GM12878 (cell line): ENCODE data around the gene ASGR1.

Experiments used
- CTCF ChIP-seq, 3 experiments: IDR thresholded peaks in 2 of 3; conservative IDR thresholded peaks in 1 of 3; 2 replicates each; pipeline ENCODE4 v1.5.1; 2011; ENCODE audit warnings: low read depth in 3 of 3, low read length in 3 of 3, mild to moderate bottlenecking in 3 of 3, control low read depth in 2 of 3, moderate library complexity in 2 of 3, inconsistent platforms in 1 of 3, mixed read lengths in 1 of 3; ENCODE audit not compliant: control insufficient read depth in 2 of 3, insufficient read depth in 1 of 3; ENCODE audit errors: extremely low read depth in 1 of 3
- DPF2 ChIP-seq: fragments of 450-650 bp; IDR thresholded peaks from 2 replicates; pipeline ENCODE4 v1.6.1; 2017; ENCODE audit warnings: mild to moderate bottlenecking
- HDAC2 ChIP-seq: fragments of 200-600 bp; sonication (generic); IDR thresholded peaks from 2 replicates; pipeline ENCODE4 v1.6.1; 2017
- HDAC6 ChIP-seq: fragments of 200-600 bp; sonication (generic); IDR thresholded peaks from one replicate; pipeline ENCODE4 v1.8.0; 2017; ENCODE audit warnings: antibody characterized with exemption; ENCODE audit not compliant: unreplicated experiment
- MEF2A ChIP-seq: IDR thresholded peaks from 2 replicates; pipeline ENCODE4 v1.6.1; 2011; ENCODE audit warnings: low read depth, mild to moderate bottlenecking, low read length, moderate library complexity; ENCODE audit not compliant: insufficient read depth
- POLR2A ChIP-seq: IDR thresholded peaks from 2 replicates; pipeline ENCODE4 v1.6.1; 2011; ENCODE audit warnings: low read depth, mild to moderate bottlenecking, low read length
- RELA ChIP-seq: fragments of 450-650 bp; IDR thresholded peaks from 2 replicates; pipeline ENCODE4 v1.8.0; 2014; ENCODE audit warnings: borderline replicate concordance; ENCODE audit not compliant: partially characterized antibody
- SP1 ChIP-seq: IDR thresholded peaks from one replicate; pipeline ENCODE4 v1.6.1; 2011; ENCODE audit warnings: low read depth, low read length
- SREBF2 ChIP-seq: IDR thresholded peaks from 2 replicates; pipeline ENCODE4 v1.6.1; 2012; ENCODE audit warnings: mild to moderate bottlenecking, low read length
- TF ChIP-seq, protein P1 (sequence below): IDR thresholded peaks from 2 replicates; pipeline ENCODE4 v1.6.1; 2011; ENCODE audit warnings: low read depth, low read length, improper control_type of control experiment, borderline replicate concordance
- TF ChIP-seq, protein P2 (sequence below): fragments of 450-650 bp; IDR thresholded peaks from 2 replicates; pipeline ENCODE4 v1.6.1; 2016; ENCODE audit warnings: mild to moderate bottlenecking, moderate library complexity, borderline replicate concordance
- TF ChIP-seq, protein P3 (sequence below): IDR thresholded peaks from 2 replicates; pipeline ENCODE4 v1.6.1; 2012; ENCODE audit warnings: mild to moderate bottlenecking, low read depth, low read length

DNA sequence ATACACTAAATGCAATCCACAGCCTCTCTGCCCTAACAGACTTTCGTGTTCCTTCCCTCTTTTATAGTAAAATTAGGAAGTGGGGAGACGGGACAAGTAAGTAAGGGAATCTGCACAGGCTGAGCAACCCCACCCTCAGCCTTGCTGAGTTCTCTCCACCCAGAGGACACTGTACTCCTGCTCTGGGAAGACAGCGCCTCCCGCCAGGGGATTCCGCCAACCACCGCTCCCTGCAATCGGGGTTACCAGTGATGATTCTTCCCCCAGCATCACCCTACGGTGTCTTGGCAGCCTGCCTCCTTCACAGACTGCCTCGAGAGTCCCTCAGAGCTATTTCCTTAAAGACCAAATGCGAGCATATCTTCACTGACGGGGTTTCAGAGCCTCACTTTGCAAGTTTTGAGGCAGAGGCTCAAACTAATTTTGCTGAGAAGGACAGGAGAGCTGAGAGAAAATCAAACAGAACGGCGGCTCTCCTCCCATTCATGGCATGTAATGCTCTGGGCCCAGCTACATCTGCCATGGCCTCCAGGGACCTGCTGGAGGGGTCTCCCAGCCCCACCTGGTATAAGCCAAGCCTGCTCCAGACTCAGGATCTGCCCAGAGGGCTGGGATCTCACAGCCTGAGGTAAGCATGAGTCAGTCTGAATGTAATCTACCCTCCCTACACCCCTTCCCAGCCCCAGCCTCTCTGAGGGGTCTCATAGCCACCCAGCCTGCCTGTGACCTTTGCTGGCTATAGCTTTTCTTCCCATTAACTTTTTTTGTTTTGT lies 41.8 kb downstream of the ASGR1 start:
- TF ChIP-seq CTCF (IDR thresholded peaks at IDR 0.05 in 2 of 3, conservative IDR thresholded peaks at IDR 0.05 in 1 of 3; ENCODE audit: control insufficient read depth in 2 of 3, extremely low read depth in 1 of 3, insufficient read depth in 1 of 3, low read depth in 3 of 3, low read length in 3 of 3) (no peak), DPF2 (no peak), RELA (no peak), SP1 (no peak), HDAC6 (no peak), SREBF2 (no peak), HDAC2 (no peak), POLR2A (no peak), MEF2A (no peak)
- TF ChIP-seq, protein P1, sequence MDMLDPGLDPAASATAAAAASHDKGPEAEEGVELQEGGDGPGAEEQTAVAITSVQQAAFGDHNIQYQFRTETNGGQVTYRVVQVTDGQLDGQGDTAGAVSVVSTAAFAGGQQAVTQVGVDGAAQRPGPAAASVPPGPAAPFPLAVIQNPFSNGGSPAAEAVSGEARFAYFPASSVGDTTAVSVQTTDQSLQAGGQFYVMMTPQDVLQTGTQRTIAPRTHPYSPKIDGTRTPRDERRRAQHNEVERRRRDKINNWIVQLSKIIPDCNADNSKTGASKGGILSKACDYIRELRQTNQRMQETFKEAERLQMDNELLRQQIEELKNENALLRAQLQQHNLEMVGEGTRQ: no peak
- TF ChIP-seq, protein P2, sequence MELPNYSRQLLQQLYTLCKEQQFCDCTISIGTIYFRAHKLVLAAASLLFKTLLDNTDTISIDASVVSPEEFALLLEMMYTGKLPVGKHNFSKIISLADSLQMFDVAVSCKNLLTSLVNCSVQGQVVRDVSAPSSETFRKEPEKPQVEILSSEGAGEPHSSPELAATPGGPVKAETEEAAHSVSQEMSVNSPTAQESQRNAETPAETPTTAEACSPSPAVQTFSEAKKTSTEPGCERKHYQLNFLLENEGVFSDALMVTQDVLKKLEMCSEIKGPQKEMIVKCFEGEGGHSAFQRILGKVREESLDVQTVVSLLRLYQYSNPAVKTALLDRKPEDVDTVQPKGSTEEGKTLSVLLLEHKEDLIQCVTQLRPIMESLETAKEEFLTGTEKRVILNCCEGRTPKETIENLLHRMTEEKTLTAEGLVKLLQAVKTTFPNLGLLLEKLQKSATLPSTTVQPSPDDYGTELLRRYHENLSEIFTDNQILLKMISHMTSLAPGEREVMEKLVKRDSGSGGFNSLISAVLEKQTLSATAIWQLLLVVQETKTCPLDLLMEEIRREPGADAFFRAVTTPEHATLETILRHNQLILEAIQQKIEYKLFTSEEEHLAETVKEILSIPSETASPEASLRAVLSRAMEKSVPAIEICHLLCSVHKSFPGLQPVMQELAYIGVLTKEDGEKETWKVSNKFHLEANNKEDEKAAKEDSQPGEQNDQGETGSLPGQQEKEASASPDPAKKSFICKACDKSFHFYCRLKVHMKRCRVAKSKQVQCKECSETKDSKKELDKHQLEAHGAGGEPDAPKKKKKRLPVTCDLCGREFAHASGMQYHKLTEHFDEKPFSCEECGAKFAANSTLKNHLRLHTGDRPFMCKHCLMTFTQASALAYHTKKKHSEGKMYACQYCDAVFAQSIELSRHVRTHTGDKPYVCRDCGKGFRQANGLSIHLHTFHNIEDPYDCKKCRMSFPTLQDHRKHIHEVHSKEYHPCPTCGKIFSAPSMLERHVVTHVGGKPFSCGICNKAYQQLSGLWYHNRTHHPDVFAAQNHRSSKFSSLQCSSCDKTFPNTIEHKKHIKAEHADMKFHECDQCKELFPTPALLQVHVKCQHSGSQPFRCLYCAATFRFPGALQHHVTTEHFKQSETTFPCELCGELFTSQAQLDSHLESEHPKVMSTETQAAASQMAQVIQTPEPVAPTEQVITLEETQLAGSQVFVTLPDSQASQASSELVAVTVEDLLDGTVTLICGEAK: no peak
- TF ChIP-seq, protein P3, sequence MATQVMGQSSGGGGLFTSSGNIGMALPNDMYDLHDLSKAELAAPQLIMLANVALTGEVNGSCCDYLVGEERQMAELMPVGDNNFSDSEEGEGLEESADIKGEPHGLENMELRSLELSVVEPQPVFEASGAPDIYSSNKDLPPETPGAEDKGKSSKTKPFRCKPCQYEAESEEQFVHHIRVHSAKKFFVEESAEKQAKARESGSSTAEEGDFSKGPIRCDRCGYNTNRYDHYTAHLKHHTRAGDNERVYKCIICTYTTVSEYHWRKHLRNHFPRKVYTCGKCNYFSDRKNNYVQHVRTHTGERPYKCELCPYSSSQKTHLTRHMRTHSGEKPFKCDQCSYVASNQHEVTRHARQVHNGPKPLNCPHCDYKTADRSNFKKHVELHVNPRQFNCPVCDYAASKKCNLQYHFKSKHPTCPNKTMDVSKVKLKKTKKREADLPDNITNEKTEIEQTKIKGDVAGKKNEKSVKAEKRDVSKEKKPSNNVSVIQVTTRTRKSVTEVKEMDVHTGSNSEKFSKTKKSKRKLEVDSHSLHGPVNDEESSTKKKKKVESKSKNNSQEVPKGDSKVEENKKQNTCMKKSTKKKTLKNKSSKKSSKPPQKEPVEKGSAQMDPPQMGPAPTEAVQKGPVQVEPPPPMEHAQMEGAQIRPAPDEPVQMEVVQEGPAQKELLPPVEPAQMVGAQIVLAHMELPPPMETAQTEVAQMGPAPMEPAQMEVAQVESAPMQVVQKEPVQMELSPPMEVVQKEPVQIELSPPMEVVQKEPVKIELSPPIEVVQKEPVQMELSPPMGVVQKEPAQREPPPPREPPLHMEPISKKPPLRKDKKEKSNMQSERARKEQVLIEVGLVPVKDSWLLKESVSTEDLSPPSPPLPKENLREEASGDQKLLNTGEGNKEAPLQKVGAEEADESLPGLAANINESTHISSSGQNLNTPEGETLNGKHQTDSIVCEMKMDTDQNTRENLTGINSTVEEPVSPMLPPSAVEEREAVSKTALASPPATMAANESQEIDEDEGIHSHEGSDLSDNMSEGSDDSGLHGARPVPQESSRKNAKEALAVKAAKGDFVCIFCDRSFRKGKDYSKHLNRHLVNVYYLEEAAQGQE: no peak
